HG03064 (cell line): ENCODE data around the gene HSPBAP1.

Source experiments
- ATAC-seq: cut with Tn5 transposase; IDR thresholded peaks from one replicate; pipeline ENCODE4 v1.9.1; 2021; ENCODE audit warnings: low read depth; ENCODE audit not compliant: unreplicated experiment

The HSPBAP1 gene

DNA sequence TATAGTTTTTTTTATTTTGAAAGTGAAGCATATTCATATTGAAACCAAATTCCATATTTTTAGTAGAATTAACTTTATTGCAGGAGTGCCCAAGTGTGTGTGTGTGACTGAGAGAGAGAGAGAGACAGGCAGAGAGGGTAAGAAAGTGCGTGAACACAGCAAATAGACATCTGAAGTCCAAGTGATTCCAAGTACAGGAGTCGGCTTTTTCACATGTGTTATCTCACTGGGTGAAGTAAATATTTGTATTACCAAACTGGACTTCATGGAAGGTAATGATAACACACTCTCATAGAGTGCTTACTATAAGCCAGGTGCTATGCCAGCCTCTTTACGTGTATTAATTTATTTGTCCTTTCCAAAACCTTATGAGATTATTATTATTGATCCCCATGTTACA is 101.0 kb downstream of the HSPBAP1 start:
- no peak for ATAC-seq

- no peak for ATAC-seq
Measured at GRCh38 chr3:122691195-122691594, 102.4 kb downstream of the HSPBAP1 start.

- no peak for ATAC-seq
Measured at GRCh38 chr3:122690096-122690495, 103.5 kb downstream of the HSPBAP1 start.
